ENCODE results near the gene COL10A1. TPM values are rescaled to one million over a fixed set of nuclear protein-coding genes. Genes with fewer than 3 reads are reported as not detected.

COL10A1 gene
- total RNA-seq, 2 donors from 2014 or later, result 0.26 to 4.9 TPM

DNA sequence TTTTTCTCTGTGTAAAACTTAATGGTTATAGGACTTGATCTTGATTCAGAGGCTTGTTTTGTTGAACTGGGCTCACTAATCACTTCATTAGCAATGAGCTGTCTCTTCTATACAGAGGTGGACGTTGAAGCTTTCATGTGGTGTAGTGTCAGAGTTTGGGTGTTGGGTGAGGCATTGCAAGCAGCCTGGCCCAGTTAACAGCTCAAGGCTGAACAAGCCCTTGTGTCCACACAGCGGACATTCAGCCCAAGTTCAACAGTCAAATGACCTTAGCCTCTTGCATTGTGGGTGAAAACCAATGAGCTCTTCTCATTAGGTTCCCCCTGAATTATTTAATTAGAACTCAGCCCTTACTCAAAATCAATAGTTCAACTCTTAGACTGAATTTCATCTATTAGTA lies 12.5 kb downstream of the COL10A1 start:
- 88 to 89% methylated on average over 2 of the region's 2 CpGs for WGBS, 2 donors
- peaks cover 0 to 17% of the 10 kb centered on the region in 2 donors for H3K36me3 ChIP-seq (replicated peaks in 1 of 2; ENCODE audit: insufficient read depth in 1 of 2, low read depth in 2 of 2)

DNA sequence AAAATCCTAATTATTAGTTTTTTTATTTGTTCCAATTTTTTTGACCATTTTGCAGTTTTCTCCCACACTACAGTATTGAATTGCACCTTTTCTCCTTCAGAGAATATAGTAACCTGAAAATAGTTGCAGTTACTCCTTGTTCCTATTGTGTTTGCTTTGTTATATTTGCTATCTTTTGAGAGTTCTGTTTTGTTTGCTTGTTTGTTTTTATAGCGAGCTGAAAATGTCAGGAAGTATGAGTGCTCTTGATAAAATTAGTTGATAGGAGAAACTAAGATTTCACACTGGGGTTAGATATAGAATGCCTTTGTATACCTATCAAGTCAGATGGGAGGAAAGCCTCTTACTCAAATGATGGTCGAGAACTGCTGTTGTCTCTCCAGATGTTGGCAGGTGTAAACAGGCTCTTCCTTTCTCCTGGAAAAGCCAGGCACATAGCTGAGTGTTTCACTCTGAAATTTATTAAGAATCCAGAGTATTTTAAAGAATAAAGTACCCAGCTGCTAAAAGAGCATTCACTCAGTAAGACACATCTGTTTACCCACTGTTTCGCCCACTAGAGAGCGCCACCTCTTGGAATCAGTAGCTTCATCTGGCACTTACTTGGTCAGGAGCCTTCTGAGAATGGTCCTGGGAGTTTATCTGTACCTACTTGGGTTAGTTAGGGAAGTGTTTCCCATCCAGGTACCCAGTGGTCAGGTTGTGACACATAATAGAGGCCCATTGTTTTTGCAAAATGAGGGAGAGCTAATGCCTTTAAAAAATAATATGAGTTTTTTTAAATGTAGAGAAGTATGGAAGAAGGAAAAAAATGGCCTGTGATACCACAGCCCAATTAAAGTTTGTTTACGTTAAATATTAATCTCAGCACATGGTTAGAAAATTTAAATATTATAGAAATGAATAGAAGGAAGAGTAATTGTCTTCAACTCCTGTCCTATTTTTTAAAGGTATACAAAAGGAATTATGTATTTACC lies 14.1 kb downstream of the COL10A1 start:
- Histone ChIP-seq H3K4me1 (no peaks in the 10 kb centered on the region), H3K27me3 (no peaks in the 10 kb centered on the region), H3K36me3 (replicated peaks in 1 of 2; ENCODE audit: insufficient read depth in 1 of 2, low read depth in 2 of 2) (peaks cover 0 to 13% of the 10 kb centered on the region in 2 donors), H3K9me3 (no peaks in the 10 kb centered on the region), H3K27ac (no peak overlapping the region), H3K4me3 (no peak overlapping the region)
- peak; percentile 42 for ATAC-seq
- DNase-seq, result peak in 3 of 4 donors; percentile 33 to 53 (median 39)
- TF ChIP-seq, protein P1, sequence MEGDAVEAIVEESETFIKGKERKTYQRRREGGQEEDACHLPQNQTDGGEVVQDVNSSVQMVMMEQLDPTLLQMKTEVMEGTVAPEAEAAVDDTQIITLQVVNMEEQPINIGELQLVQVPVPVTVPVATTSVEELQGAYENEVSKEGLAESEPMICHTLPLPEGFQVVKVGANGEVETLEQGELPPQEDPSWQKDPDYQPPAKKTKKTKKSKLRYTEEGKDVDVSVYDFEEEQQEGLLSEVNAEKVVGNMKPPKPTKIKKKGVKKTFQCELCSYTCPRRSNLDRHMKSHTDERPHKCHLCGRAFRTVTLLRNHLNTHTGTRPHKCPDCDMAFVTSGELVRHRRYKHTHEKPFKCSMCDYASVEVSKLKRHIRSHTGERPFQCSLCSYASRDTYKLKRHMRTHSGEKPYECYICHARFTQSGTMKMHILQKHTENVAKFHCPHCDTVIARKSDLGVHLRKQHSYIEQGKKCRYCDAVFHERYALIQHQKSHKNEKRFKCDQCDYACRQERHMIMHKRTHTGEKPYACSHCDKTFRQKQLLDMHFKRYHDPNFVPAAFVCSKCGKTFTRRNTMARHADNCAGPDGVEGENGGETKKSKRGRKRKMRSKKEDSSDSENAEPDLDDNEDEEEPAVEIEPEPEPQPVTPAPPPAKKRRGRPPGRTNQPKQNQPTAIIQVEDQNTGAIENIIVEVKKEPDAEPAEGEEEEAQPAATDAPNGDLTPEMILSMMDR (IDR thresholded peaks at IDR 0.05), result peak in 5 of 7 experiments; percentile 17 to 27 (median 21)
- TF ChIP-seq POLR2A (IDR thresholded peaks at IDR 0.05), result no peak
- WGBS, 2 donors, result 57 to 70% methylated on average over 5 of the region's 5 CpGs
- intact Hi-C loops (cut with DNase I), result no loop called here

More for the DNA sequence above, 12.5 kb downstream of the COL10A1 start:
- Histone ChIP-seq H3K4me1 (no peaks in the 10 kb centered on the region), H3K4me3 (no peak overlapping the region), H3K27me3 (no peaks in the 10 kb centered on the region), H3K9me3 (no peaks in the 10 kb centered on the region), H3K27ac (no peak overlapping the region)
- DNase-seq (no peak), ATAC-seq (no peak)
- intact Hi-C loops (cut with DNase I), result no loop called here
- no peak for TF ChIP-seq POLR2A (IDR thresholded peaks at IDR 0.05)
- TF ChIP-seq, protein P1 (IDR thresholded peaks at IDR 0.05), result no peak

DNA sequence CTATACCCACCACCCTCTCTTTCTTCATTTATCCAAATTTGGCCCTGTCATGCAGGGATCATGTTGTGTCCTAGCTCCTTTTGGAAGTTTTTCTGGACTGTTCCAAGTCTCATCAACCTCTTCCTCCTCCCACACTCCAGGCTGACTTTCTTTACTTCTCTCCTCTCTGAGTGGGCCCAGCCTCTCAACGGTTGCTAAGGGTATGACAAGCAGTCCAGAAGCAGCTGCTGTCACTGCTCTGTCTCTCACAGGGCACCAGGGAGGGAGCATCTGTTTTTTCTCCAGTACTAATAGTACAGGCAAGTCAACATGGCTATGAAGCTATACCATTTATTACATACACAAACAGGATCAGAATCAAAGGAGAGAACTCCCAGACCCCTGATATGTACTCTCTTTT lies 17.1 kb downstream of the COL10A1 start:
- no peaks in the 10 kb centered on the region for H3K27me3 ChIP-seq
- H3K27ac ChIP-seq, result no peak overlapping the region
- peaks cover 0 to 7% of the 10 kb centered on the region in 2 donors for H3K36me3 ChIP-seq (replicated peaks in 1 of 2; ENCODE audit: insufficient read depth in 1 of 2, low read depth in 2 of 2)
- H3K9me3 ChIP-seq, result no peaks in the 10 kb centered on the region
- WGBS, 2 donors, result 43 to 56% methylated on average over 1 of the region's 1 CpG
- DNase-seq, result no peak
- no peak for ATAC-seq
- no peak for TF ChIP-seq POLR2A (IDR thresholded peaks at IDR 0.05)
- TF ChIP-seq, protein P1 (IDR thresholded peaks at IDR 0.05), result no peak
- intact Hi-C loops (cut with DNase I), result no loop called here
- no peak overlapping the region for H3K4me3 ChIP-seq
- H3K4me1 ChIP-seq, result peaks cover 15% of the 10 kb centered on the region

DNA sequence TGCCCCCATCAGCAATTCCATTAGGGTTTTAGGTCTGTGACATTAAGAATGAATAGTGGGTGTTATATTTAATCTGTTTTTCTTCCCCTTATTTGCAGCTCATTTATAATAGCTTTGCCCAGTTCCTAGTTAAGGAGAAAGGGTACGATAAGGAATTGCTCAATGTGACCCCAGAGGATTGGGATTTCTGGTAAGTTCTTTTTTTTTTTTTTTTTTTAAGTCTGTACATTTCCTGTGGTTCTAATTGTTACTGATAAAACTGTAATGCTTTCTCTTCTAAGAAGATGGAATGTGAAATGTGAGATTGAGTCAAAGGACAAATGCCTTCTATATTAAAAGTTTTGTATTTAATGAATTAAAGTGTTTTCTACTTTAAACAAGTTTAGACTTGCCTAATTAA lies 19.8 kb downstream of the COL10A1 start:
- peaks cover 32% of the 10 kb centered on the region for H3K4me1 ChIP-seq
- intact Hi-C loops (cut with DNase I), result no loop called here
- 26 to 66% methylated on average over 1 of the region's 1 CpG for WGBS, 2 donors

More for the DNA sequence above, 19.8 kb downstream of the COL10A1 start:
- DNase-seq (no peak), ATAC-seq (no peak)
- H3K36me3 ChIP-seq (replicated peaks in 1 of 2; ENCODE audit: insufficient read depth in 1 of 2, low read depth in 2 of 2), result peaks cover 0 to 7% of the 10 kb centered on the region in 2 donors
- H3K27me3 ChIP-seq, result no peaks in the 10 kb centered on the region
- no peaks in the 10 kb centered on the region for H3K9me3 ChIP-seq
- no peak for TF ChIP-seq POLR2A (IDR thresholded peaks at IDR 0.05)
- TF ChIP-seq, protein P1 (IDR thresholded peaks at IDR 0.05), result no peak
- peak overlapping the region in 1 of 4 donors; percentile 65 for H3K27ac ChIP-seq
- no peak overlapping the region for H3K4me3 ChIP-seq
